GM23338 (cell line): ENCODE data around the gene FARP1. TPM values are rescaled to one million over a fixed set of nuclear protein-coding genes. Genes with fewer than 3 reads are reported as not detected.

Experiments used
- ATAC-seq: fragments of 200-7000 bp; cut with Tn5 transposase; 3 replicates; pipeline ENCODE4 v1.9.1; 2020
- DNase-seq: peaks from one replicate; pipeline ENCODE4 v3.0.0-alpha.2; 2015; ENCODE audit warnings: low spot score
- H2AFZ ChIP-seq: fragments of 200-600 bp; sonication (generic); 2 replicates; pipeline ENCODE4 v1.8.0; 2016; ENCODE audit warnings: antibody characterized with exemption, mild to moderate bottlenecking, moderate library complexity
- H3F3A ChIP-seq: fragments of 200-600 bp; sonication (generic); replicated peaks from 2 replicates; pipeline ENCODE4 v1.8.0; 2017; ENCODE audit warnings: antibody characterized with exemption, mixed run types, low read depth
- H3K27ac ChIP-seq: fragments of 200-600 bp; sonication (generic); 2 replicates; pipeline ENCODE4 v1.6.1; 2016; ENCODE audit warnings: low read depth
- H3K27me3 ChIP-seq: fragments of 200-600 bp; sonication (generic); 2 replicates; pipeline ENCODE4 v1.8.0; 2016; ENCODE audit warnings: mild to moderate bottlenecking, mixed run types, moderate library complexity; ENCODE audit not compliant: insufficient read depth
- H3K36me3 ChIP-seq: fragments of 200-600 bp; sonication (generic); 2 replicates; pipeline ENCODE4 v1.8.0; 2016; ENCODE audit warnings: mild to moderate bottlenecking; ENCODE audit not compliant: insufficient read depth
- H3K4me1 ChIP-seq: fragments of 200-600 bp; sonication (generic); 2 replicates; pipeline ENCODE4 v1.8.0; 2016; ENCODE audit warnings: mild to moderate bottlenecking, moderate library complexity; ENCODE audit not compliant: insufficient read depth
- H3K4me2 ChIP-seq: fragments of 200-600 bp; sonication (generic); 2 replicates; pipeline ENCODE4 v1.7.1; 2017; ENCODE audit warnings: mixed run types
- H3K4me3 ChIP-seq: fragments of 200-600 bp; sonication (generic); 2 replicates; pipeline ENCODE4 v1.6.1; 2016; ENCODE audit warnings: mixed run types
- H3K79me2 ChIP-seq: fragments of 200-600 bp; sonication (generic); replicated peaks from 2 replicates; pipeline ENCODE4 v1.8.0; 2017; ENCODE audit warnings: mild to moderate bottlenecking; ENCODE audit not compliant: insufficient read depth
- H3K9me2 ChIP-seq: fragments of 200-600 bp; sonication (generic); 2 replicates; pipeline ENCODE4 v1.8.0; 2017; ENCODE audit not compliant: insufficient read depth
- H4K20me1 ChIP-seq: fragments of 200-600 bp; sonication (generic); replicated peaks from 2 replicates; pipeline ENCODE4 v1.8.0; 2017; ENCODE audit warnings: mild to moderate bottlenecking; ENCODE audit not compliant: insufficient read depth
- H3K27ac Mint-ChIP-seq: 2 replicates; pipeline ENCODE4 v1.8.0; 2020; ENCODE audit warnings: inconsistent platforms, mild to moderate bottlenecking, moderate library complexity, mixed read lengths
- H3K27me3 Mint-ChIP-seq: 3 replicates; pipeline ENCODE4 v1.8.0; 2022; ENCODE audit warnings: low read depth, mild to moderate bottlenecking, moderate library complexity, mixed read lengths, inconsistent platforms; ENCODE audit not compliant: insufficient read depth, poor library complexity
- H3K36me3 Mint-ChIP-seq: 3 replicates; pipeline ENCODE4 v1.8.0; 2021; ENCODE audit warnings: low read depth, mild to moderate bottlenecking, inconsistent platforms, moderate library complexity, mixed read lengths
- H3K4me1 Mint-ChIP-seq: 3 replicates; pipeline ENCODE4 v1.8.0; 2020; ENCODE audit warnings: mild to moderate bottlenecking, inconsistent platforms, mixed read lengths
- H3K4me3 Mint-ChIP-seq: 3 replicates; pipeline ENCODE4 v1.8.0; 2021; ENCODE audit warnings: moderate library complexity, mild to moderate bottlenecking, inconsistent platforms, mixed read lengths
- H3K9me3 Mint-ChIP-seq: 3 replicates; pipeline ENCODE4 v1.8.0; 2020; ENCODE audit warnings: moderate library complexity, mild to moderate bottlenecking, inconsistent platforms, mixed read lengths
- CREB1 ChIP-seq: fragments of 250-450 bp; sonication (Bioruptor Pico); IDR thresholded peaks from 2 replicates; pipeline ENCODE4 v1.5.0; 2020; ENCODE audit warnings: low read depth, mild to moderate bottlenecking, moderate library complexity
- JUNB ChIP-seq: IDR thresholded peaks from one replicate; pipeline ENCODE4 v1.6.1; 2016; ENCODE audit warnings: antibody characterized with exemption; ENCODE audit not compliant: unreplicated experiment
- STAT1 ChIP-seq: IDR thresholded peaks from one replicate; pipeline ENCODE4 v1.6.1; 2016; ENCODE audit warnings: antibody characterized with exemption; ENCODE audit not compliant: unreplicated experiment
- ZNF331 ChIP-seq: fragments of 250-450 bp; sonication (Bioruptor Pico); IDR thresholded peaks from 2 replicates; pipeline ENCODE4 v1.5.0; 2020; ENCODE audit warnings: low read depth, mild to moderate bottlenecking, moderate library complexity
- polyA plus RNA-seq: library from polyadenylated mRNA; unstranded; fragments of >200 nt; fragmentation: Nextera tagmentation; extraction: Ambion mirVana; gene quantifications from 2 replicates; pipeline ENCODE4 v1.2.1, GENCODE V29; 2016
- total RNA-seq: library from RNA; depleted of rRNA; stranded (reverse); fragments of >200 nt; shearing (Covaris generic); gene quantifications from 2 replicates; pipeline ENCODE4 v1.2.3, GENCODE V29; 2014
- TF ChIP-seq, protein P1 (sequence below): fragments of 250-450 bp; sonication (Bioruptor Pico); IDR thresholded peaks from 2 replicates; pipeline ENCODE4 v1.5.0; 2020; ENCODE audit warnings: mild to moderate bottlenecking, moderate library complexity
- TF ChIP-seq, protein P2 (sequence below): IDR thresholded peaks from one replicate; pipeline ENCODE4 v1.6.1; 2018; ENCODE audit warnings: antibody characterized with exemption; ENCODE audit not compliant: unreplicated experiment

FARP1 gene
- total and polyA plus RNA-seq, 2 experiments from 2014 or later: 53.6 to 82.5 TPM

DNA sequence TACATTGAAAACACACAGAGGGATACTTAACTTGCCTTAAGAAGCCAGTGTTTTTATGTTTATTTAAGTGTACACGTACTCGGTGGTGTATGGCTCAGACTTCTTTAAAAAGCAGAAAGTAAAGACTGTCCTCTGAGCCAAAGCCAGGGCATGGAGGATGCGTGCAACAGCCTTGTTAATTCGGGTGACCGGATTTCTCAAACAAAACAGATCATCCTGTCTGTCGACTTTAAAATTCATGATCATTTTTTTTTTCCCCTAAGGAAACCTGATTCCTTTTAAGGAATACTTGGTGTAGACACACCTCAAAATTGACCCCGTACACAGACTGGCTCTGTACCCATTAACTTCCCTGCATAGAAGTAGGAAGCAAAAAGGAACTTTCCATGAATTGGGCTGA is 158.8 kb downstream of the FARP1 start (continued):
- TF ChIP-seq, protein P1, sequence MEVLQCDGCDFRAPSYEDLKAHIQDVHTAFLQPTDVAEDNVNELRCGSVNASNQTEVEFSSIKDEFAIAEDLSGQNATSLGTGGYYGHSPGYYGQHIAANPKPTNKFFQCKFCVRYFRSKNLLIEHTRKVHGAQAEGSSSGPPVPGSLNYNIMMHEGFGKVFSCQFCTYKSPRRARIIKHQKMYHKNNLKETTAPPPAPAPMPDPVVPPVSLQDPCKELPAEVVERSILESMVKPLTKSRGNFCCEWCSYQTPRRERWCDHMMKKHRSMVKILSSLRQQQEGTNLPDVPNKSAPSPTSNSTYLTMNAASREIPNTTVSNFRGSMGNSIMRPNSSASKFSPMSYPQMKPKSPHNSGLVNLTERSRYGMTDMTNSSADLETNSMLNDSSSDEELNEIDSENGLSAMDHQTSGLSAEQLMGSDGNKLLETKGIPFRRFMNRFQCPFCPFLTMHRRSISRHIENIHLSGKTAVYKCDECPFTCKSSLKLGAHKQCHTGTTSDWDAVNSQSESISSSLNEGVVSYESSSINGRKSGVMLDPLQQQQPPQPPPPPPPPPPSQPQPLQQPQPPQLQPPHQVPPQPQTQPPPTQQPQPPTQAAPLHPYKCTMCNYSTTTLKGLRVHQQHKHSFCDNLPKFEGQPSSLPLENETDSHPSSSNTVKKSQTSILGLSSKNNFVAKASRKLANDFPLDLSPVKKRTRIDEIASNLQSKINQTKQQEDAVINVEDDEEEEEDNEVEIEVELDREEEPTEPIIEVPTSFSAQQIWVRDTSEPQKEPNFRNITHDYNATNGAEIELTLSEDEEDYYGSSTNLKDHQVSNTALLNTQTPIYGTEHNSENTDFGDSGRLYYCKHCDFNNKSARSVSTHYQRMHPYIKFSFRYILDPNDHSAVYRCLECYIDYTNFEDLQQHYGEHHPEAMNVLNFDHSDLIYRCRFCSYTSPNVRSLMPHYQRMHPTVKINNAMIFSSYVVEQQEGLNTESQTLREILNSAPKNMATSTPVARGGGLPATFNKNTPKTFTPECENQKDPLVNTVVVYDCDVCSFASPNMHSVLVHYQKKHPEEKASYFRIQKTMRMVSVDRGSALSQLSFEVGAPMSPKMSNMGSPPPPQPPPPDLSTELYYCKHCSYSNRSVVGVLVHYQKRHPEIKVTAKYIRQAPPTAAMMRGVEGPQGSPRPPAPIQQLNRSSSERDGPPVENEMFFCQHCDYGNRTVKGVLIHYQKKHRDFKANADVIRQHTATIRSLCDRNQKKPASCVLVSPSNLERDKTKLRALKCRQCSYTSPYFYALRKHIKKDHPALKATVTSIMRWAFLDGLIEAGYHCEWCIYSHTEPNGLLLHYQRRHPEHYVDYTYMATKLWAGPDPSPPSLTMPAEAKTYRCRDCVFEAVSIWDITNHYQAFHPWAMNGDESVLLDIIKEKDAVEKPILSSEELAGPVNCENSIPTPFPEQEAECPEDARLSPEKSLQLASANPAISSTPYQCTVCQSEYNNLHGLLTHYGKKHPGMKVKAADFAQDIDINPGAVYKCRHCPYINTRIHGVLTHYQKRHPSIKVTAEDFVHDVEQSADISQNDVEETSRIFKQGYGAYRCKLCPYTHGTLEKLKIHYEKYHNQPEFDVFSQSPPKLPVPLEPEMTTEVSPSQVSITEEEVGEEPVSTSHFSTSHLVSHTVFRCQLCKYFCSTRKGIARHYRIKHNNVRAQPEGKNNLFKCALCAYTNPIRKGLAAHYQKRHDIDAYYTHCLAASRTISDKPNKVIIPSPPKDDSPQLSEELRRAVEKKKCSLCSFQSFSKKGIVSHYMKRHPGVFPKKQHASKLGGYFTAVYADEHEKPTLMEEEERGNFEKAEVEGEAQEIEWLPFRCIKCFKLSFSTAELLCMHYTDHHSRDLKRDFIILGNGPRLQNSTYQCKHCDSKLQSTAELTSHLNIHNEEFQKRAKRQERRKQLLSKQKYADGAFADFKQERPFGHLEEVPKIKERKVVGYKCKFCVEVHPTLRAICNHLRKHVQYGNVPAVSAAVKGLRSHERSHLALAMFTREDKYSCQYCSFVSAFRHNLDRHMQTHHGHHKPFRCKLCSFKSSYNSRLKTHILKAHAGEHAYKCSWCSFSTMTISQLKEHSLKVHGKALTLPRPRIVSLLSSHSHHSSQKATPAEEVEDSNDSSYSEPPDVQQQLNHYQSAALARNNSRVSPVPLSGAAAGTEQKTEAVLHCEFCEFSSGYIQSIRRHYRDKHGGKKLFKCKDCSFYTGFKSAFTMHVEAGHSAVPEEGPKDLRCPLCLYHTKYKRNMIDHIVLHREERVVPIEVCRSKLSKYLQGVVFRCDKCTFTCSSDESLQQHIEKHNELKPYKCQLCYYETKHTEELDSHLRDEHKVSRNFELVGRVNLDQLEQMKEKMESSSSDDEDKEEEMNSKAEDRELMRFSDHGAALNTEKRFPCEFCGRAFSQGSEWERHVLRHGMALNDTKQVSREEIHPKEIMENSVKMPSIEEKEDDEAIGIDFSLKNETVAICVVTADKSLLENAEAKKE (CRISPR knock-in tag): no peak
- TF ChIP-seq JUNB: no peak

DNA sequence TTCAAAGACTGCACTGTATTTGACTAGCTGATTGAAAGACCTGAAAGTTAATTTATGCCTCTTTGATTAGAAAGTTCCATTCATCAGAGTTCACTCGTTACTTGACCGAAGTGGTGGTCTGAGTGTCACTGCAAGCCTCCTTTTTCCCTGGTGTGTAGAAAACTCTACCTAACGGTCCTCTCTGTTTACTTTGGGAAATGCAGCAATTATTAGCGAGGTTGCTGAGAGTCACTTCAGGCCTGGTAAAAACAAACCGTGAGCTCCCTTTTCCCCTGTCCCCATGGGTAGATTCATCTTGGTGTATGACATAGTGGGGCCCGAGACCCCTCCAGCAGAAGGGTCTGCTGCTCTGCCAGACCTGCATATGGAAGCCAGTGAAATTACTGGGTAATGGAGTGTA is 161.0 kb downstream of the FARP1 start:
- Histone ChIP-seq H3K27ac (no peak overlapping the region), H4K20me1 (no peaks in the 10 kb centered on the region; the same call in 1 of the 2 replicates), H3K4me3 (no peak overlapping the region), H3K27me3 (no peaks in the 10 kb centered on the region), H3F3A (0 out of 2 replicates have a peak, but pooled peaks cover 2% of the 10 kb centered on the region), H2AFZ (no peak overlapping the region), H3K4me1 (peaks cover 15% of the 10 kb centered on the region), H3K36me3 (no peaks in the 10 kb centered on the region), H3K9me2 (no peaks in the 10 kb centered on the region), H3K79me2 (peaks cover 90% of the 10 kb centered on the region), H3K4me2 (no peak overlapping the region)
- no peak overlapping the region for H3K27ac Mint-ChIP-seq
- H3K9me3 Mint-ChIP-seq: no peaks in the 10 kb centered on the region
- ATAC-seq (no peak), DNase-seq (no peak)
- H3K4me3 Mint-ChIP-seq: no peak overlapping the region
- H3K27me3 Mint-ChIP-seq: peaks cover 8% of the 10 kb centered on the region
- H3K36me3 Mint-ChIP-seq: peaks cover 8% of the 10 kb centered on the region; the same call in 2 of the 3 replicates
- H3K4me1 Mint-ChIP-seq: peaks cover 21% of the 10 kb centered on the region
- TF ChIP-seq, protein P2, sequence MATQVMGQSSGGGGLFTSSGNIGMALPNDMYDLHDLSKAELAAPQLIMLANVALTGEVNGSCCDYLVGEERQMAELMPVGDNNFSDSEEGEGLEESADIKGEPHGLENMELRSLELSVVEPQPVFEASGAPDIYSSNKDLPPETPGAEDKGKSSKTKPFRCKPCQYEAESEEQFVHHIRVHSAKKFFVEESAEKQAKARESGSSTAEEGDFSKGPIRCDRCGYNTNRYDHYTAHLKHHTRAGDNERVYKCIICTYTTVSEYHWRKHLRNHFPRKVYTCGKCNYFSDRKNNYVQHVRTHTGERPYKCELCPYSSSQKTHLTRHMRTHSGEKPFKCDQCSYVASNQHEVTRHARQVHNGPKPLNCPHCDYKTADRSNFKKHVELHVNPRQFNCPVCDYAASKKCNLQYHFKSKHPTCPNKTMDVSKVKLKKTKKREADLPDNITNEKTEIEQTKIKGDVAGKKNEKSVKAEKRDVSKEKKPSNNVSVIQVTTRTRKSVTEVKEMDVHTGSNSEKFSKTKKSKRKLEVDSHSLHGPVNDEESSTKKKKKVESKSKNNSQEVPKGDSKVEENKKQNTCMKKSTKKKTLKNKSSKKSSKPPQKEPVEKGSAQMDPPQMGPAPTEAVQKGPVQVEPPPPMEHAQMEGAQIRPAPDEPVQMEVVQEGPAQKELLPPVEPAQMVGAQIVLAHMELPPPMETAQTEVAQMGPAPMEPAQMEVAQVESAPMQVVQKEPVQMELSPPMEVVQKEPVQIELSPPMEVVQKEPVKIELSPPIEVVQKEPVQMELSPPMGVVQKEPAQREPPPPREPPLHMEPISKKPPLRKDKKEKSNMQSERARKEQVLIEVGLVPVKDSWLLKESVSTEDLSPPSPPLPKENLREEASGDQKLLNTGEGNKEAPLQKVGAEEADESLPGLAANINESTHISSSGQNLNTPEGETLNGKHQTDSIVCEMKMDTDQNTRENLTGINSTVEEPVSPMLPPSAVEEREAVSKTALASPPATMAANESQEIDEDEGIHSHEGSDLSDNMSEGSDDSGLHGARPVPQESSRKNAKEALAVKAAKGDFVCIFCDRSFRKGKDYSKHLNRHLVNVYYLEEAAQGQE: no peak
- TF ChIP-seq CREB1 (CRISPR knock-in tag): no peak
- TF ChIP-seq STAT1: no peak
- TF ChIP-seq JUNB: no peak
- no peak for TF ChIP-seq ZNF331 (CRISPR knock-in tag)
- TF ChIP-seq, protein P1 (CRISPR knock-in tag): no peak
